ENCODE data around the gene SMPX. TPM values are rescaled to one million over a fixed set of nuclear protein-coding genes. Genes with fewer than 3 reads are reported as not detected.

Gene SMPX
- total RNA-seq (2021; fragmentation: NEBNext Ultra II Directional; extraction: Animal tissue kit (Norgen Biotek cat#: 25700)): not detected
- long read RNA-seq: 0 reads

DNA sequence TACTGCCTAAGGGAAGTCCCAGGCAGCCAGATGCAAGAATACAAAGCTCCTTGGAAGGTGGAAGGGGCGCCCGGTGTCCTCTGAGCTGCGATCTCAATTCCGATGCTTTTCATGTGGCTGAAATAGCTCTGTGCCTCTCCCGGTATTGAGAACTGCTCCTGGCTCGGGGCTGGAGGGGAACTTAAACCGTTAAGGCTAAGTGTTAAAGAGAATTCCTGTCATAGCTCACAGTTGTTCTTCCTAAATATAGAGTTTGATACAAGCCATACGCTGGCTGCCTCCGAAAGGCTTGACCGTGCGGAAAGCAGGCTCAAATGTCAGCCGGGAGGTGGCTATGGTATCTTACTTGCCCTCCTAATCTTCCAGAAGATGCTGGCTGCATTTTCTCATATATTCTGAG, at the start of gene SMPX:
TSS of gene SMPX (minus strand) at position 157 of the 400 bp plus-strand sequence. CDS start 3,826 bp downstream, outside the sequence.
- no peaks in the 10 kb centered on the region for H3K9me3 Mint-ChIP-seq
- no peak for DNase-seq
- no peaks in the 10 kb centered on the region for H3K36me3 Mint-ChIP-seq (ENCODE audit: low read depth)
- no peak within 1 kb of the TSS for H3K4me3 Mint-ChIP-seq
- peaks cover 9% of the 10 kb centered on the region for H3K27me3 Mint-ChIP-seq (ENCODE audit: insufficient read depth)
- no peak within 1 kb of the TSS for H3K27ac Mint-ChIP-seq
- no peaks in the 10 kb centered on the region for H3K4me1 Mint-ChIP-seq (ENCODE audit: low read depth)
- TF ChIP-seq, protein P1, sequence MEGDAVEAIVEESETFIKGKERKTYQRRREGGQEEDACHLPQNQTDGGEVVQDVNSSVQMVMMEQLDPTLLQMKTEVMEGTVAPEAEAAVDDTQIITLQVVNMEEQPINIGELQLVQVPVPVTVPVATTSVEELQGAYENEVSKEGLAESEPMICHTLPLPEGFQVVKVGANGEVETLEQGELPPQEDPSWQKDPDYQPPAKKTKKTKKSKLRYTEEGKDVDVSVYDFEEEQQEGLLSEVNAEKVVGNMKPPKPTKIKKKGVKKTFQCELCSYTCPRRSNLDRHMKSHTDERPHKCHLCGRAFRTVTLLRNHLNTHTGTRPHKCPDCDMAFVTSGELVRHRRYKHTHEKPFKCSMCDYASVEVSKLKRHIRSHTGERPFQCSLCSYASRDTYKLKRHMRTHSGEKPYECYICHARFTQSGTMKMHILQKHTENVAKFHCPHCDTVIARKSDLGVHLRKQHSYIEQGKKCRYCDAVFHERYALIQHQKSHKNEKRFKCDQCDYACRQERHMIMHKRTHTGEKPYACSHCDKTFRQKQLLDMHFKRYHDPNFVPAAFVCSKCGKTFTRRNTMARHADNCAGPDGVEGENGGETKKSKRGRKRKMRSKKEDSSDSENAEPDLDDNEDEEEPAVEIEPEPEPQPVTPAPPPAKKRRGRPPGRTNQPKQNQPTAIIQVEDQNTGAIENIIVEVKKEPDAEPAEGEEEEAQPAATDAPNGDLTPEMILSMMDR (IDR thresholded peaks at IDR 0.05): no peak

DNA sequence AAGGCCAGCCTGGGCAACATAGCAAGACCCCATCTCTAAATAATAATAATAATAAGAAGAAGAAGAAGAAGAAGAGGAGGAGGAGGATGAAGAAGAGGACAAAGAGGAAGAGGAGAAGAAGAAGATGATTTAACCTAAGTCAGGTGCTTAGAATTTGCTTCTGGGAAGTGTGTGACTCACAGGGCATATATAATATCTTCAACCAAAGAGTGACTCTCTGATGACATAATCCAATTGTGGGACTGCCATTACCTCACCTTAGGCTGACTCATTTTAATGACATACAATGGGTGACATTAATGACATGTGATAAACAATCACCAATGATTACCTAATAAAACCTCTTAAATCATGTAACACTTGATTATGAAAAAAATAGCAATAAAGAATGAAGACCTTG, 48.8 kb upstream of the SMPX start:
- Mint-ChIP-seq H3K9me3 (no peaks in the 10 kb centered on the region), H3K4me3 (no peak overlapping the region), H3K27me3 (ENCODE audit: insufficient read depth) (0 out of 2 replicates have a peak, but pooled peaks cover 2% of the 10 kb centered on the region), H3K4me1 (ENCODE audit: low read depth) (no peaks in the 10 kb centered on the region), H3K27ac (no peak overlapping the region), H3K36me3 (ENCODE audit: low read depth) (no peaks in the 10 kb centered on the region)
- TF ChIP-seq, protein P1 (IDR thresholded peaks at IDR 0.05): no peak
- no peak for DNase-seq

DNA sequence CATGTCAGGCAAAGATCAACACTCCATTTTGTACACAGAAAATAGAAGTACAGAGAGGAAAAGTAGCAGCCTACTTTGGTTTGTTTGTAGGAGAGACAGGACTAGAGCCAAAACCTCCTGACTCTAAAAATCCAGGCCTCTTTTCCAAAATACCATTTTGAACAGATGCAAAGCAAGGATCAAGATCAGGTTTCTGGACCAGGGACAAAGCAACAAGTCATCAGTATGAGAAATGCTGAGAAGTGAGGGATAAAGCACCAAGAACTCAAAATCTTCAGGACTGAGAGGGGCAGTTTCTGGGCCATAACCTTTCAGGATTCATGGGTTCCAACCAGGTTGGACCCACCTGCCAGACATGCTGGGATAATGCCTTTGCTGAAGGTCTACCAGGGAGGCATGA, 44.9 kb upstream of the SMPX start:
- Mint-ChIP-seq H3K27ac (no peak overlapping the region), H3K9me3 (no peaks in the 10 kb centered on the region), H3K4me3 (no peak overlapping the region), H3K36me3 (ENCODE audit: low read depth) (no peaks in the 10 kb centered on the region), H3K4me1 (ENCODE audit: low read depth) (peaks cover 8% of the 10 kb centered on the region; the same call in 1 of the 2 replicates), H3K27me3 (ENCODE audit: insufficient read depth) (peaks cover 4% of the 10 kb centered on the region; the same call in 1 of the 2 replicates)
- TF ChIP-seq, protein P1 (IDR thresholded peaks at IDR 0.05): no peak
- no peak for DNase-seq

DNA sequence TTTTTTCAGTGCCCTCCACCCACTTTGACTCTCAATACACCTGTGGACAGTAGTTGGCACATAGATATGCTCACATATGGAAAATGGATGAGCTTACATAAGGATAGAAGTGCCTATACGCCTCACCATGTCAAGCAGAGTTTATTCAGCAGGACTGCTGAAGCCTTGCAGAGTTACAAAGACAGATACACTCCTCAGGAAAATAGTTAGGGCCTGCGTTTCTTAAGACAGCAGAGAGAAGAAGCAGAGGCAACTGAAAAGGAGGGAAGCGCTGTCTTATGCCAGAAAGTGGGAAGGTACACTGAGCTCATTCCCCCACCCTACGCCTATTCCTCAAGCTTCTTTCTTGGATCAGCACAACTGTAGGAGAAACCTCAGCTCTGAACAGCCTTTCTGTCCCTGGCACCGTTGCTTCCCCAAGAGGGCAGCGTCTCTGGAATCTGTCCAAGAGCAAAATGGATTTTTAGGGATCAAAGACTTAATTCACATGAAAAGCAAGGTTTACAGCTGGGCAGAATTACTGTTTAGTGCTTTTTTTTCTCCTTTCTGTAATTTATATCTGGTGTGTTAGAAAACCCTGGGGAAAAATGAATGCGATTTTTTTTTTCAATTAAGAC, 44.2 kb upstream of the SMPX start:
- Mint-ChIP-seq H3K4me1 (ENCODE audit: low read depth) (peaks cover 8% of the 10 kb centered on the region; the same call in 1 of the 2 replicates), H3K9me3 (no peaks in the 10 kb centered on the region), H3K27me3 (ENCODE audit: insufficient read depth) (peaks cover 4% of the 10 kb centered on the region; the same call in 1 of the 2 replicates), H3K27ac (no peak overlapping the region), H3K4me3 (no peak overlapping the region), H3K36me3 (ENCODE audit: low read depth) (no peaks in the 10 kb centered on the region)
- TF ChIP-seq, protein P1 (IDR thresholded peaks at IDR 0.05): no peak
- no peak for DNase-seq

DNA sequence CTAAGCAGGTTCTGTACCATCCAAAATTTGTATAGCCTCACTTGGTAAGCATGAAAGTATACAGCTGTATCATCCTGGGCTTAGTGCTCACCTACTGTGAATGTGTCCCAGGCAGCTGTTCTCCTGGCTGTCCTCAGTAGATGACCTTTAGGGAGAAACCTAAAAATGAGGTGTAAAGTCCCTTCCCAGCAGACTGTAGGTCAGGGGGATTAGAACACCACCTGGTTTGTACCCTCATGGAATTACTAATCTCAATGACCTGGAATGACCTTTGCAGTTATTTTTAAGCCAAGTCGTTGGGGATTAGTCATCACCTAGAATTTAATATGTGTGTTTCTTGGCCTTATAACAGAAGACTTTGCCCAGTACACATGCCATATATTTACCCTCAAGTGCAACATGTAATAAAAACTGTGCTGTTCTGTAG, 42.4 kb upstream of the SMPX start:
- peaks cover 8% of the 10 kb centered on the region; the same call in 1 of the 2 replicates for H3K4me1 Mint-ChIP-seq (ENCODE audit: low read depth)
- TF ChIP-seq, protein P1 (IDR thresholded peaks at IDR 0.05): no peak
- no peak for DNase-seq
- H3K4me3 Mint-ChIP-seq: no peak overlapping the region
- no peaks in the 10 kb centered on the region for H3K9me3 Mint-ChIP-seq
- H3K27ac Mint-ChIP-seq: no peak overlapping the region
- no peaks in the 10 kb centered on the region for H3K36me3 Mint-ChIP-seq (ENCODE audit: low read depth)
- peaks cover 4% of the 10 kb centered on the region; the same call in 1 of the 2 replicates for H3K27me3 Mint-ChIP-seq (ENCODE audit: insufficient read depth)

Data from HFFc6 (cell line).